Measurements from ENCODE around the gene NOD2.

Gene NOD2

GRCh38 chr16:50722405-50722737, 29.0 kb downstream of the NOD2 start:
- no peaks in the 10 kb centered on the region for H3K9me3 ChIP-seq (ENCODE audit: severe bottlenecking)
- TF ChIP-seq CTCF (IDR thresholded peaks at IDR 0.05; ENCODE audit: low read depth, low read length): no peak
- H3K36me3 ChIP-seq: no peaks in the 10 kb centered on the region
- no peaks in the 10 kb centered on the region for H3K27me3 ChIP-seq (ENCODE audit: insufficient read depth, low read depth, severe bottlenecking)
- no peak for DNase-seq
- H3K27ac ChIP-seq: no peak overlapping the region
- H3K4me3 ChIP-seq (ENCODE audit: low read depth, low read length): no peak overlapping the region

GRCh38 chr16:50722960-50723359, 29.6 kb downstream of the NOD2 start:
- no peaks in the 10 kb centered on the region for H3K27me3 ChIP-seq (ENCODE audit: insufficient read depth, low read depth, severe bottlenecking)
- H3K27ac ChIP-seq: no peak overlapping the region
- DNase-seq: no peak
- no peaks in the 10 kb centered on the region for H3K9me3 ChIP-seq (ENCODE audit: severe bottlenecking)
- H3K4me3 ChIP-seq (ENCODE audit: low read depth, low read length): no peak overlapping the region
- H3K36me3 ChIP-seq: no peaks in the 10 kb centered on the region
- no peak for TF ChIP-seq CTCF (IDR thresholded peaks at IDR 0.05; ENCODE audit: low read depth, low read length)

- no peaks in the 10 kb centered on the region for H3K27me3 ChIP-seq (ENCODE audit: insufficient read depth, low read depth, severe bottlenecking)
- no peak for TF ChIP-seq CTCF (IDR thresholded peaks at IDR 0.05; ENCODE audit: low read depth, low read length)
- no peaks in the 10 kb centered on the region for H3K36me3 ChIP-seq
- no peak overlapping the region for H3K4me3 ChIP-seq (ENCODE audit: low read depth, low read length)
- no peak for DNase-seq
- no peak overlapping the region for H3K27ac ChIP-seq
- no peaks in the 10 kb centered on the region for H3K9me3 ChIP-seq (ENCODE audit: severe bottlenecking)
These were observed 30.9 kb downstream of the NOD2 start for GRCh38 chr16:50724306-50724705.

- peaks cover 4% of the 10 kb centered on the region for H3K27me3 ChIP-seq (ENCODE audit: insufficient read depth, low read depth, severe bottlenecking)
- DNase-seq: no peak
- no peaks in the 10 kb centered on the region for H3K9me3 ChIP-seq (ENCODE audit: severe bottlenecking)
- no peak overlapping the region for H3K27ac ChIP-seq
- H3K4me3 ChIP-seq (ENCODE audit: low read depth, low read length): no peak overlapping the region
- H3K36me3 ChIP-seq: no peaks in the 10 kb centered on the region
- no peak for TF ChIP-seq CTCF (IDR thresholded peaks at IDR 0.05; ENCODE audit: low read depth, low read length)
These were observed 38.0 kb downstream of the NOD2 start for GRCh38 chr16:50731130-50731988.

GRCh38 chr16:50731989-50732832, 38.8 kb downstream of the NOD2 start:
- Histone ChIP-seq H3K4me3 (ENCODE audit: low read depth, low read length) (no peak overlapping the region), H3K27ac (no peak overlapping the region), H3K36me3 (no peaks in the 10 kb centered on the region), H3K27me3 (ENCODE audit: insufficient read depth, low read depth, severe bottlenecking) (peaks cover 13% of the 10 kb centered on the region), H3K9me3 (ENCODE audit: severe bottlenecking) (no peaks in the 10 kb centered on the region)
- no peak for DNase-seq
- TF ChIP-seq CTCF (IDR thresholded peaks at IDR 0.05; ENCODE audit: low read depth, low read length): no peak

Data from WERI-Rb-1 (cell line).